Measurements from ENCODE around the gene DAPL1. TPM values are rescaled to one million over a fixed set of nuclear protein-coding genes. Genes with fewer than 3 reads are reported as not detected.

DAPL1 gene
- total and polyA plus RNA-seq, 10 of the 15 experiments (the other 5 are each of a cell fraction or from before 2014, with no cell fraction given): not detected

- Histone ChIP-seq H3K27ac (ENCODE audit: control insufficient read depth, insufficient read depth) (no peak overlapping the region), H2AFZ (ENCODE audit: control insufficient read depth, low read depth, low read length) (no peak overlapping the region), H3K4me3 (no peak overlapping the region), H3K36me3 (ENCODE audit: control insufficient read depth in 2 of 2, insufficient read depth in 2 of 2, low read length in 1 of 2) (no peaks in the 10 kb centered on the region), H3K9me3 (replicated peaks; ENCODE audit: control insufficient read depth, insufficient read depth, low read length) (no peaks in the 10 kb centered on the region), H3K4me2 (ENCODE audit: control insufficient read depth, insufficient read depth) (no peak overlapping the region), H3K79me2 (ENCODE audit: control insufficient read depth, insufficient read depth, low read length) (no peaks in the 10 kb centered on the region), H3K4me1 (ENCODE audit: control insufficient read depth, insufficient read depth, low read length) (no peaks in the 10 kb centered on the region), H4K20me1 (ENCODE audit: control insufficient read depth, insufficient read depth) (no peaks in the 10 kb centered on the region), H3K9ac (ENCODE audit: control insufficient read depth, insufficient read depth, low read length) (no peak overlapping the region), H3K27me3 (replicated peaks in 1 of 2; ENCODE audit: control insufficient read depth in 2 of 2, insufficient read depth in 2 of 2, low read length in 1 of 2) (no peaks in the 10 kb centered on the region; a peak in 1 of 4 replicates)
- ATAC-seq: no peak
- in situ Hi-C loops (cut with MboI) (loop anchor here (5.0 kb wide), 2 partner anchors 565 to 715 kb away; no protein-coding TSS in a partner anchor), intact Hi-C loops (cut with micrococcal nuclease; ENCODE audit: unreplicated experiment) (no loop called here)
- TF ChIP-seq WRNIP1 (IDR thresholded peaks at IDR 0.05; ENCODE audit: borderline replicate concordance, low read depth, low read length): no peak
- no peak for TF ChIP-seq IRF3 (IDR thresholded peaks at IDR 0.05)
- no peak for TF ChIP-seq ATF7 (IDR thresholded peaks at IDR 0.05; ENCODE audit: low read depth)
- TF ChIP-seq USF1 (IDR thresholded peaks at IDR 0.05; ENCODE audit: borderline replicate concordance, extremely low read length, insufficient read depth, low read depth, low read length): no peak
- no peak for TF ChIP-seq YBX1 (IDR thresholded peaks at IDR 0.05)
- no peak for TF ChIP-seq CBX3 (IDR thresholded peaks at IDR 0.05; ENCODE audit: borderline replicate concordance, low read depth)
- no peak for TF ChIP-seq ZBTB33 (IDR thresholded peaks at IDR 0.05)
- no peak for TF ChIP-seq ZBED1 (IDR thresholded peaks at IDR 0.05; ENCODE audit: borderline replicate concordance)
- TF ChIP-seq POLR2AphosphoS2 (IDR thresholded peaks at IDR 0.05; ENCODE audit: low read depth, low read length): no peak
- TF ChIP-seq NRF1 (conservative IDR thresholded peaks at IDR 0.05; ENCODE audit: low read depth, low read length): no peak
- TF ChIP-seq ZZZ3 (IDR thresholded peaks at IDR 0.05; ENCODE audit: control insufficient read depth, insufficient read length, low read depth): no peak
- TF ChIP-seq BCL3 (IDR thresholded peaks at IDR 0.05; ENCODE audit: borderline replicate concordance, insufficient read depth, low read depth, low read length, poor library complexity, severe bottlenecking): no peak
- no peak for TF ChIP-seq HDAC2 (IDR thresholded peaks at IDR 0.05)
- no peak for TF ChIP-seq STAT1 (conservative IDR thresholded peaks at IDR 0.05)
- TF ChIP-seq MLLT1 (IDR thresholded peaks at IDR 0.05): no peak
- no peak for TF ChIP-seq MXI1 (IDR thresholded peaks at IDR 0.05; ENCODE audit: low read depth, low read length)
- ChIA-PET CTCF (interaction anchor here (4.0 to 5.3 kb wide), 3 partner anchors 568 to 723 kb away, joined by 22 to 54 read pairs (median 37); no protein-coding TSS in a partner anchor), POLR2A (no interaction called here), RAD21 (ENCODE audit: unreplicated experiment) (interaction anchor here (3.0 kb wide), 1 partner anchor 722 kb away, joined by 33 read pairs; no protein-coding TSS in a partner anchor), SMC1A (ENCODE audit: uncharacterized antibody, unreplicated experiment) (interaction anchor here (1.3 to 2.8 kb wide), 2 partner anchors 286 to 723 kb away, joined by 3 to 18 read pairs; no protein-coding TSS in a partner anchor)
- 26% methylated on average over 2 of the region's 2 CpGs for WGBS (ENCODE audit: insufficient coverage, insufficient replicate concordance, low lambda C conversion rate, missing lambda C conversion rate)
- no peak for FAIRE-seq
- BruUV-seq (replicated peaks): no TSS peak
- no peak for DNase-seq (ENCODE audit: low read depth, low spot score)
Observed at GRCh38 chr2:158747281-158747680, 47.8 kb upstream of the DAPL1 start.

Measured in GM12878 (cell line).